ENCODE data around the gene REV3L.

GRCh38 chr6:111353912-111354462 lies 129.0 kb downstream of the REV3L start:
- TF ChIP-seq EZH2phosphoT487 (IDR thresholded peaks at IDR 0.05; ENCODE audit: borderline replicate concordance, low read depth) (no peak), CTCF (IDR thresholded peaks at IDR 0.05) (no peak), SIN3A (IDR thresholded peaks at IDR 0.05; ENCODE audit: borderline replicate concordance, low read depth, low read length) (no peak), USF2 (IDR thresholded peaks at IDR 0.05; ENCODE audit: borderline replicate concordance, low read depth, low read length) (no peak), TEAD4 (IDR thresholded peaks at IDR 0.05; ENCODE audit: borderline replicate concordance, insufficient read depth) (no peak)
